GM18909 (cell line): Measurements from ENCODE around the gene LGSN.
"Not testable (repeated sequence)": the region's sequence is repeated elsewhere in the genome, so short reads cannot be mapped to it uniquely, and the experiment has no call there.

Experiments
- ATAC-seq: cut with Tn5 transposase; IDR thresholded peaks from one replicate; pipeline ENCODE4 v1.9.1; 2021; ENCODE audit warnings: mild to moderate bottlenecking; ENCODE audit not compliant: unreplicated experiment, poor library complexity

Gene LGSN

DNA sequence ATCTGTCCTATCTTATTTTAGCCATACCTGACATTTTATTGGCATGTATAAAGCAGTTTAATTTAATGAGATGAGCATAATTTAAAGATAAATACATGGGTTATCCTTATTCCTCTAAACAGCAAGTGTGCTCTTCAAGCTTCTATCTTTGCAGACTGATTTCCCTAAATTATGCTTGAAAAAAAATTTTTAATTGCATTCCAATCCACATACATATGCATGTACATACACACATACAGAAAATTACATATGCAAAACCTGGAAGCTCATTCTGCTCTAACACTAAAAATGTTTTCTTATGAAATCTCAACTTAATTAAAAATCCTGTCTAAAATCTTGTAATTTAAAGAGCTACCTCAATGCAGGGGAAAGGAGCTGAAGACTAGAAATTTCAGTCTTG, 73.2 kb downstream of the LGSN start:
- ATAC-seq: no peak

DNA sequence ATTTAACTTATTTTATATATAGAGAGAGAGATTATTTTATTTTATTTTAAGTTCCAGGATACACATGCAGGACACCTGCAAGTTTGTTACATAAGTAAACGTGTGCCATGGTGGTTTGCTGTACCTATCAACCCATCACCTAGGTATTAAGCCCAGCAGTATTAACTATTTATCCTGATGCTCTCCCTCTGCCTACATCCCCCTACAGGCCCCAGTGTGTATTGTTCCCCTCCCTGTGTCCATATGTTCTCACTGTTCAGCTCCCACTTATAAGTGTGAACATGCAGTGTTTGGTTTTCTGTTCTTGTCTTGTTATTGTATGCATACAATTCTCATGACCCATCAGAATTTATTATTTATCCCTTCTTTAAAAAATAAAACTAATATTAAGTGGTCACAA, 73.9 kb downstream of the LGSN start:
- peak; percentile 76 for ATAC-seq

DNA sequence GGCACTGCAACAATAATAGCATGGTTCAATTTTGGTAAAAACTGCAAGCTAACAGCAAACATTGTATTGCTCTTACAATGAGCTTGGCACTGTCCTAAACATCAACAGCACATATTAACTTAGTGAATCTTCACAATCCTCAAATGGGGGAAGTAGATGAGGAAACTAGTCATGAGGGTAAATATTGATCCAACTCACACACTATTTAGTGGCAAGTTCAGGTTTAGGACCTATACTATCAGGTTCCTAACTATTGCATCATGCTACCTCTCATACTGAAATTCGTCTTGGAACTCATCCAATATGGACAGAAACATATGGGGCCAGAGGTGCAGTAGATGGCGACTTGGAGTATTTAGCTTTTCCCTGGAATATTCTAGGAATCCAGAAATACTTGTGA, 74.4 kb downstream of the LGSN start:
- no peak for ATAC-seq

DNA sequence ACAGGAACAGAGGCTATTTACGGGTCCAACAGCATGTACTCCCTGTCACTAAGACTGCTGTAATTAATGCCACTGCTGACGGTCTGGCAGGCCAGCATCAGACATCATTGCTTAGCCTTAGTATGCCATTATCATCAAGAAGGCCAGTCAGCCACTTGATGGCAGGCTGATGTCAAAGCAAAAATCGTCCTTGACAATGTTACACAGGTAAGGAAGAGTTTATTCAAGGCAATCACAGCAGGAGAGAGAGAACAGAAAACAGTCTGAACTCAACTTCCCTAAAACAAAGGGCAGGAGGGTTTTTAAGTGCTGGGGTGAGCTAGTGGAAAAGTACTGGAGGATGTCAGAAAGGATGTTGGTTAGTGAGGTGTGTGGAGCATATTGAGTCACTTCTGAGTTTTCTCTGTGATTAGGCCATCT, 83.4 kb downstream of the LGSN start:
- no peak for ATAC-seq

DNA sequence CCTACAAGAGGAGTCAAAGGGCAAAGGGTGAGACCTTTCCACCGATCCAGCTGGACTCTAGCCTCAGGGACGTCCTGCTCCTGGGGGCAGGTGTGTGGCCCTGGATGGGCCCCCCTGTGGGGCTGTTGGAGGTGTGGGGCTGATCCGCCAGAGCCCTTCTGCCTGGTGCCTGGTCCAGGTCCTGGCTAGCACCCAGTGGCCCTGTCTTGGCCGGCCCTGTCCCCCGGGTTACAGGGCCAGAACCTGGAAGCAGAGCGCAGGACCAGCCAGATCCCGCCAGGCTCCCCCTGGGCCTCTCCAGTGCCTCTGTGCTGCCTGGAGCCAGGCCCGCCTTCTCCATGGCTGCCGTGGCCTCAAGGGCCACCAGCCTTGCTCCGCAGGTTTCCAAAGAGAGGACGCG, 89.3 kb downstream of the LGSN start:
- not testable (repeated sequence) for ATAC-seq

DNA sequence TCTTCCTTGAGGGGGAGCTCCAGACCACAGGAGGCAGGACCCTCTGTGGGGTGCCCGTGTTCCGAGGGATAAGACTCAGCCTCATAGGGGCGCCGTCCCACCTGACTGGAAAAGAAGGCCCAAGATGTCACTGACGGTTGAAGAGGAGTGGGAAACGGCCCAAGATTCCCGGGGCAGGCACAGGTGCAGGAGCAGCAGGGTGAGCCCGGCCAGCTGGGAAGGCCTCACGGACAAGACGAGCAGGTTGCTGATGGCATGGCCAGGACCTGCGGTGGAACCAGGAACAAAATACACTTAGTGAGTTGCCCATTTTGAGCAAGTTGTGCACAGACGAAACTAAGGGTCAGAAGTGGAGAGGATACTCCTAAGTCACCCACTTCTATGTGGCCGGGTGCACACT, 89.8 kb downstream of the LGSN start:
- ATAC-seq: not testable (repeated sequence)

DNA sequence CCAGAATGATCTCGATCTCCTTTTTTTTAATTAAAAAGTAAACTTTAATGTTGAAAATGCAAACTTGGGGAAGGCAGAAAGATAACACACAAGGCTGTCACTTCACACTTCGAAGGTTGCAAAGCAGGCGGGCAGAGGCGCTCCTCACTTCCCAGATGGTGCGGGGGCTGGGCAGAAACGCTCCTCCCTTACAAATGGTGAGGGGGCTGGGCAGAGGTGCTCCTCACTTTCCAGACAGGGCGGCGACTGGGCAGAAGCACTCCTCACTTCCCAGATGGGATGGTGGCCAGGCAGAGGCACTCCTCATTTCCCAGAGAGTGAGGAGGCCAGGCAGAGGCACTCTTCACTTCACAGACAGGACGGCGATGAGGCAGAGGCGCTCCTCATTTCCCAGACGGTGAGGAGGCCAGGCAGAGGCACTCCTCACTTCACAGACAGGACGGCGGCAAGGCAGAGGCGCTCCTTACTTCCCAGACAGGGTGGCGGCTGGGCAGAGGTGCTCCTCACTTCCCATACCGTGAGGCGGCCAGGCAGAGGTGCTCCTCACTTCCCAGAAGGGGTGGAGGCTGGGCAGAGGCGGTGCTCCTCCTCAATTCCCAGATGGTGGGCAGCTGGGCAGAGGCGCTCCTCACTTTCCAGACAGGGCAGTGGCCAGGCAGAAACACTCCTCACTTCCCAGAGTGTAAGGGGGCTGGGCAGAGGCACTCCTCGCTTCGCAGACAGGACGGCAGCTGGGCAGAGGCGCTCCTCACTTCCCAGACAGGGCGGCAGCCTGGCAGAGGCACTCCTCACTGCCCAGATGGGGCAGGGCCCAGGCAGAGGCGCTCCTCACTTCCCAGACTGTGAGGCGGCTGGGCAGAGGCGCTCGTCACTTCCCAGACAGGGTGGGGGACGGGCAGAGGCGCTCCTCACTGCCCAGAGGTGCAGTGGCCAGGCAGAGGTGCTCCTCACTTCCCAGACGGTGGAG, 91.6 kb downstream of the LGSN start:
- not testable (repeated sequence) for ATAC-seq

DNA sequence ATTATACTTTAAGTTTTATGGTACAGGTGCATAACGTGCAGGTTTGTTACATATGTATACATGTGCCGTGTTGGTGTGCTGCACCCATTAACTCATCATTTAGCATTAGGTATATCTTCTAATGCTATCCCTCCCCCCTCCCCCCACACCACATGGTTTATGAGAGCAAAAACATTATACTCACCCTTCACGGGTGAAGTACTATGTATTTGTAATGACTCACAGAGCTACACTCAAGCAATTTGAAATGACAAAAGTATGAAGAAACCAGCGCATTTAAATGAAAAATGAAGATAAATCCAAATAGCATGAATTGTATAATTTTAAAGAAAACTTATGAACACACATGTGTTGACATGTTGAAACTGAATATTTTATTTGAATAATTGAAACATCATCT, 93.8 kb downstream of the LGSN start:
- ATAC-seq: not testable (repeated sequence)
